ENCODE measurements around the gene ZDHHC9.
A peak's percentile ranks its signal among the peaks of the same experiment; 100 is the strongest.

The ZDHHC9 gene

GRCh38 chrX:129761596-129761995 is 82.1 kb downstream of the ZDHHC9 start:
- DNase-seq: no peak

GRCh38 chrX:129760981-129761380 is 82.7 kb downstream of the ZDHHC9 start:
- no peak for DNase-seq

GRCh38 chrX:129760155-129760554 is 83.5 kb downstream of the ZDHHC9 start:
- no peak for DNase-seq

- DNase-seq: peak; percentile 26
Measured at GRCh38 chrX:129759576-129760061, 84.1 kb downstream of the ZDHHC9 start.

- DNase-seq: no peak
Measured at GRCh38 chrX:129755779-129756650, 87.7 kb downstream of the ZDHHC9 start.

- no peak for DNase-seq
Measured at GRCh38 chrX:129754056-129755024, 89.3 kb downstream of the ZDHHC9 start.
